Sigmoid colon (tissue), 7 donors: Measurements from ENCODE around the gene UBE2D3. TPM values are rescaled to one million over a fixed set of nuclear protein-coding genes. Genes with fewer than 3 reads are reported as not detected.

ENCODE experiments used
- DNase-seq: peaks from one replicate; pipeline ENCODE4 v3.0.0-alpha.2; 2019
- H3K27ac ChIP-seq, 4 donors: fragments of 200-600 bp; sonication (generic); one replicate each; pipeline ENCODE4 v1.5.1; 2016 to 2019; ENCODE audit warnings: mild to moderate bottlenecking in 1 of 4
- H3K27me3 ChIP-seq, 3 donors: fragments of 200-600 bp; sonication (generic); one replicate each; pipeline ENCODE4 v1.5.1; 2019; ENCODE audit warnings: mild to moderate bottlenecking in 1 of 3
- H3K36me3 ChIP-seq, 4 donors: fragments of 200-600 bp; sonication (generic); one replicate each; pipeline ENCODE4 v1.5.1; 2016 to 2019
- H3K4me1 ChIP-seq, 4 donors: fragments of 200-600 bp; sonication (generic); one replicate each; pipeline ENCODE4 v1.5.1; 2017 to 2019
- H3K4me3 ChIP-seq, 4 donors: fragments of 200-600 bp; sonication (generic); one replicate each; pipeline ENCODE4 v1.5.1; 2017 to 2019; ENCODE audit warnings: mild to moderate bottlenecking in 2 of 4, moderate library complexity in 1 of 4
- H3K9me3 ChIP-seq, 4 donors: fragments of 200-600 bp in 3 of 4; sonication (generic) in 3 of 4; one replicate each; pipeline versions ENCODE4 v1.5.1 to v1.6.1; 2013 to 2019
- CTCF ChIP-seq, 4 experiments: fragments of 450-650 bp in 3 of 4; fragments of 200-600 bp in 1 of 4; IDR thresholded peaks; one replicate each; pipeline ENCODE4 v1.5.1; 2016 to 2019; ENCODE audit warnings: antibody characterized with exemption in 4 of 4, mild to moderate bottlenecking in 3 of 4, moderate library complexity in 2 of 4
- EP300 ChIP-seq, 4 donors: sonication (generic); formaldehyde crosslinking; IDR thresholded peaks; one replicate each; pipeline ENCODE4 v1.6.1; 2017; ENCODE audit warnings: antibody characterized with exemption in 4 of 4
- POLR2A ChIP-seq, 2 donors: fragments of 450-650 bp; IDR thresholded peaks; one replicate each; pipeline ENCODE4 v1.6.1; 2016; ENCODE audit warnings: antibody characterized with exemption in 2 of 2, mild to moderate bottlenecking in 2 of 2, moderate library complexity in 2 of 2
- POLR2AphosphoS5 ChIP-seq, 4 donors: sonication (generic); formaldehyde crosslinking; IDR thresholded peaks; one replicate each; pipeline ENCODE4 v1.6.1; 2017; ENCODE audit warnings: antibody characterized with exemption in 4 of 4
- WGBS, 2 donors: extraction: QIAGEN DNeasy Blood & Tissue Kit; methylation state at CpG; one replicate each; pipeline ENCODE4 v1.1.7; 2013; 5-methylcytosine and 5-hydroxymethylcytosine counted together
- intact Hi-C: fragments of 100-400 bp; cut with DNase I; formaldehyde crosslinking; loops from one replicate; pipeline ENCODE4 v1.15.1; 2023
- polyA plus RNA-seq, 3 donors: library from polyadenylated mRNA; stranded (reverse); fragments of 200-250 nt; gene quantifications; one replicate each; pipeline ENCODE4 v1.2.3, GENCODE V29; 2013
- total RNA-seq, 4 donors: library from RNA; depleted of rRNA; stranded (reverse); fragments of >200 nt; gene quantifications; one replicate each; pipeline ENCODE4 v1.1.0, GENCODE V29; 2016
- donor health status: healthy with polysubstance abuse.
- donor health status: Bipolar disorder and iron deficiency.
- donor health status: healthy.

The UBE2D3 gene
- total and polyA plus RNA-seq, 7 donors = 206 to 404 (median 313) TPM

GRCh38 chr4:102817613-102818268, 9.6 kb downstream of the UBE2D3 start:
- no peaks in the 10 kb centered on the region for H3K36me3 ChIP-seq
- H3K27me3 ChIP-seq = no peaks in the 10 kb centered on the region
- intact Hi-C loops = no loop called here
- no peak for DNase-seq
- peaks cover 0 to 99% (median 92%) of the 10 kb centered on the region in 4 donors for H3K4me1 ChIP-seq
- 66 to 70% methylated on average over 9 of the region's 9 CpGs for WGBS, 2 donors
- peak overlapping the region in 2 of 4 donors; percentile 3 to 4 for H3K27ac ChIP-seq
- H3K9me3 ChIP-seq = no peaks in the 10 kb centered on the region
- TF ChIP-seq EP300 (IDR thresholded peaks at IDR 0.05) (no peak), POLR2A (IDR thresholded peaks at IDR 0.05) (no peak), CTCF (IDR thresholded peaks at IDR 0.05) (no peak), POLR2AphosphoS5 (IDR thresholded peaks at IDR 0.05) (no peak)
- H3K4me3 ChIP-seq = no peak overlapping the region

GRCh38 chr4:102817021-102817605, 10.2 kb downstream of the UBE2D3 start:
- Histone ChIP-seq H3K27ac (peak overlapping the region in 1 of 4 donors; percentile 11), H3K4me1 (peaks cover 0 to 99% (median 91%) of the 10 kb centered on the region in 4 donors), H3K9me3 (no peaks in the 10 kb centered on the region), H3K27me3 (no peaks in the 10 kb centered on the region), H3K4me3 (no peak overlapping the region), H3K36me3 (no peaks in the 10 kb centered on the region)
- intact Hi-C loops = no loop called here
- WGBS, 2 donors = 66 to 70% methylated on average over 3 of the region's 3 CpGs
- DNase-seq = no peak
- no peak for TF ChIP-seq EP300 (IDR thresholded peaks at IDR 0.05)
- TF ChIP-seq POLR2A (IDR thresholded peaks at IDR 0.05) = no peak
- TF ChIP-seq POLR2AphosphoS5 (IDR thresholded peaks at IDR 0.05) = no peak
- TF ChIP-seq CTCF (IDR thresholded peaks at IDR 0.05) = no peak

GRCh38 chr4:102815981-102816380, 11.4 kb downstream of the UBE2D3 start:
- H3K27me3 ChIP-seq = no peaks in the 10 kb centered on the region
- H3K4me3 ChIP-seq = no peak overlapping the region
- no peaks in the 10 kb centered on the region for H3K36me3 ChIP-seq
- no peak for DNase-seq
- WGBS, 2 donors = 75 to 84% methylated on average over 2 of the region's 2 CpGs
- H3K9me3 ChIP-seq = no peaks in the 10 kb centered on the region
- H3K27ac ChIP-seq = peak overlapping the region in 1 of 4 donors; percentile 2
- TF ChIP-seq CTCF (IDR thresholded peaks at IDR 0.05) = no peak
- no peak for TF ChIP-seq POLR2A (IDR thresholded peaks at IDR 0.05)
- peak in 1 of 4 donors; percentile 17 for TF ChIP-seq POLR2AphosphoS5 (IDR thresholded peaks at IDR 0.05)
- TF ChIP-seq EP300 (IDR thresholded peaks at IDR 0.05) = no peak
- peaks cover 0 to 99% (median 92%) of the 10 kb centered on the region in 4 donors for H3K4me1 ChIP-seq
- intact Hi-C loops = no loop called here

- no peak for TF ChIP-seq CTCF (IDR thresholded peaks at IDR 0.05)
- no peak for TF ChIP-seq EP300 (IDR thresholded peaks at IDR 0.05)
- TF ChIP-seq POLR2A (IDR thresholded peaks at IDR 0.05) = no peak
- no peak for TF ChIP-seq POLR2AphosphoS5 (IDR thresholded peaks at IDR 0.05)
- intact Hi-C loops = no loop called here
Measured at GRCh38 chr4:102809691-102810090, 17.7 kb downstream of the UBE2D3 start.

More at GRCh38 chr4:102809691-102810090, 17.7 kb downstream of the UBE2D3 start:
- H3K36me3 ChIP-seq = peaks cover 0 to 46% (median 0%) of the 10 kb centered on the region in 4 donors
- no peaks in the 10 kb centered on the region for H3K27me3 ChIP-seq
- no peak overlapping the region for H3K4me3 ChIP-seq
- 87 to 88% methylated on average over 2 of the region's 2 CpGs for WGBS, 2 donors
- no peak for DNase-seq
- no peaks in the 10 kb centered on the region for H3K9me3 ChIP-seq
- H3K27ac ChIP-seq = no peak overlapping the region
- H3K4me1 ChIP-seq = peaks cover 0 to 80% (median 49%) of the 10 kb centered on the region in 4 donors
